GM12878 (cell line): ENCODE measurements around the gene PITPNC1. TPM values are rescaled to one million over a fixed set of nuclear protein-coding genes. Genes with fewer than 3 reads are reported as not detected.

Experiments
- ATF7 ChIP-seq: fragments of 450-650 bp; IDR thresholded peaks from 2 replicates; pipeline ENCODE4 v1.6.1; 2016; ENCODE audit warnings: low read depth, mild to moderate bottlenecking
- BACH1 ChIP-seq: fragments of 450-650 bp; IDR thresholded peaks from 2 replicates; pipeline ENCODE4 v1.6.1; 2017; ENCODE audit warnings: mild to moderate bottlenecking, borderline replicate concordance
- BHLHE40 ChIP-seq, 2 experiments: fragments of 450-650 bp in 1 of 2; IDR thresholded peaks; 2 replicates each; pipeline ENCODE4 v1.6.1; 2011 to 2017; ENCODE audit warnings: low read depth in 2 of 2, borderline replicate concordance in 1 of 2, improper control_type of control experiment in 1 of 2, low read length in 1 of 2, mild to moderate bottlenecking in 1 of 2
- BMI1 ChIP-seq: fragments of 450-650 bp; IDR thresholded peaks from 2 replicates; pipeline ENCODE4 v1.6.1; 2016; ENCODE audit warnings: mild to moderate bottlenecking, moderate library complexity, borderline replicate concordance
- BRCA1 ChIP-seq: IDR thresholded peaks from 2 replicates; pipeline ENCODE4 v1.6.1; 2011; ENCODE audit warnings: low read depth, low read length, improper control_type of control experiment
- CBFB ChIP-seq: IDR thresholded peaks from 2 replicates; pipeline ENCODE4 v1.6.1; 2016; ENCODE audit warnings: antibody characterized with exemption, low read depth
- CREB1 ChIP-seq: IDR thresholded peaks from 2 replicates; pipeline ENCODE4 v1.6.1; 2012; ENCODE audit warnings: low read depth, mild to moderate bottlenecking, inconsistent platforms
- CREM ChIP-seq: IDR thresholded peaks from 2 replicates; pipeline ENCODE4 v1.6.1; 2014; ENCODE audit warnings: antibody characterized with exemption, low read depth
- EP300 ChIP-seq, 2 experiments: fragments of 150-350 bp in 1 of 2; IDR thresholded peaks; 2 replicates each; pipeline ENCODE4 v1.6.1; 2011 to 2012; ENCODE audit warnings: low read depth in 2 of 2, low read length in 2 of 2, borderline replicate concordance in 1 of 2, improper control_type of control experiment in 1 of 2, inconsistent platforms in 1 of 2; ENCODE audit not compliant: control insufficient read depth in 1 of 2
- FOS ChIP-seq: IDR thresholded peaks from 3 replicates; pipeline ENCODE4 v1.6.1; 2011; ENCODE audit warnings: borderline replicate concordance; ENCODE audit not compliant: insufficient read length; ENCODE audit errors: extremely low read depth
- GATAD2B ChIP-seq: fragments of 450-650 bp; conservative IDR thresholded peaks from 2 replicates; pipeline ENCODE4 v1.6.1; 2017; ENCODE audit warnings: low read depth, mild to moderate bottlenecking, moderate library complexity
- IKZF2 ChIP-seq, 2 experiments: fragments of 450-650 bp; IDR thresholded peaks; 2 replicates each; pipeline ENCODE4 v1.6.1; 2017; ENCODE audit warnings: mild to moderate bottlenecking in 2 of 2, moderate library complexity in 2 of 2
- IRF4 ChIP-seq: IDR thresholded peaks from 2 replicates; pipeline ENCODE4 v1.6.1; 2011; ENCODE audit warnings: low read depth, low read length
- MAX ChIP-seq: IDR thresholded peaks from 2 replicates; pipeline ENCODE4 v1.6.1; 2012; ENCODE audit warnings: low read depth, low read length, improper control_type of control experiment
- MEF2B ChIP-seq: fragments of 450-650 bp; IDR thresholded peaks from 2 replicates; pipeline ENCODE4 v1.6.1; 2018; ENCODE audit warnings: mild to moderate bottlenecking, moderate library complexity; ENCODE audit not compliant: partially characterized antibody, poor library complexity, severe bottlenecking
- MLLT1 ChIP-seq: fragments of 450-650 bp; IDR thresholded peaks from 2 replicates; pipeline ENCODE4 v1.6.1; 2016; ENCODE audit warnings: mild to moderate bottlenecking
- MTA2 ChIP-seq: fragments of 450-650 bp; IDR thresholded peaks from 2 replicates; pipeline ENCODE4 v1.6.1; 2016; ENCODE audit warnings: low read depth, mild to moderate bottlenecking, moderate library complexity
- NFIC ChIP-seq: IDR thresholded peaks from 2 replicates; pipeline ENCODE4 v1.6.1; 2012; ENCODE audit warnings: low read depth, mild to moderate bottlenecking, inconsistent platforms, low read length, moderate library complexity
- PAX5 ChIP-seq: IDR thresholded peaks from 2 replicates; pipeline ENCODE4 v1.6.1; 2011; ENCODE audit warnings: low read depth, low read length, borderline replicate concordance
- PML ChIP-seq: IDR thresholded peaks from 2 replicates; pipeline ENCODE4 v1.6.1; 2012; ENCODE audit warnings: low read length, inconsistent platforms
- POLR2A ChIP-seq: IDR thresholded peaks from 2 replicates; pipeline ENCODE4 v1.6.1; 2011; ENCODE audit warnings: low read depth, mild to moderate bottlenecking, low read length
- RB1 ChIP-seq: fragments of 450-650 bp; formaldehyde crosslinking; IDR thresholded peaks from 2 replicates; pipeline ENCODE4 v1.6.1; 2017; ENCODE audit warnings: mild to moderate bottlenecking, borderline replicate concordance
- RFX5 ChIP-seq: IDR thresholded peaks from 2 replicates; pipeline ENCODE4 v1.6.1; 2011; ENCODE audit warnings: low read depth, low read length, improper control_type of control experiment
- SMARCA5 ChIP-seq: fragments of 450-650 bp; IDR thresholded peaks from 2 replicates; pipeline ENCODE4 v1.6.1; 2017; ENCODE audit warnings: mild to moderate bottlenecking
- SP1 ChIP-seq: IDR thresholded peaks from one replicate; pipeline ENCODE4 v1.6.1; 2011; ENCODE audit warnings: low read depth, low read length
- TBL1XR1 ChIP-seq: IDR thresholded peaks from 2 replicates; pipeline ENCODE4 v1.6.1; 2012; ENCODE audit warnings: low read depth, low read length, improper control_type of control experiment
- ZBTB11 ChIP-seq: fragments of 450-650 bp; formaldehyde crosslinking; IDR thresholded peaks from 2 replicates; pipeline ENCODE4 v1.5.0; 2022; ENCODE audit warnings: mild to moderate bottlenecking, missing genetic modification characterization
- ZNF207 ChIP-seq: fragments of 450-650 bp; IDR thresholded peaks from 2 replicates; pipeline ENCODE4 v1.6.1; 2014; ENCODE audit warnings: antibody characterized with exemption, mild to moderate bottlenecking, borderline replicate concordance
- polyA plus RNA-seq, 11 experiments: library from polyadenylated mRNA; depleted of rRNA in 4 of 11; unstranded in 6 of 11; stranded (reverse) in 5 of 11; fragments of >200 nt; fragmentation: Nextera tagmentation in 4 of 11; fragmentation: Illumina TruSeq in 1 of 11; extraction: Ambion mirVana in 4 of 11; extraction: Trizol in 1 of 11; gene quantifications; 1 replicate in 1 of 11; 2 replicates in 10 of 11; pipeline versions ENCODE4 v1.2.1 to v1.2.3, GENCODE V29; 2011 to 2016; ENCODE audit warnings: inconsistent platforms in 2 of 11, missing spikeins in 2 of 11, low read depth in 1 of 11
- total RNA-seq, 4 experiments: library from RNA; depleted of rRNA in 3 of 4; stranded (reverse); fragments of >200 nt in 3 of 4; fragmentation: Illumina TruSeq in 1 of 4; extraction: Trizol in 1 of 4; gene quantifications; 2 replicates each; pipeline versions ENCODE4 v1.2.1 to v1.2.3, GENCODE V29; 2013 to 2021

Gene PITPNC1
- total and polyA plus RNA-seq, 10 of the 15 experiments (the other 5 are each of a cell fraction or from before 2014, with no cell fraction given) = 12.2 to 62.4 (median 47.3) TPM

GRCh38 chr17:67574658-67575293, 197.7 kb downstream of the PITPNC1 start (continued):
- TF ChIP-seq GATAD2B (0 out of 2 replicates have a peak, but pooled peaks have one; percentile 66), PAX5 (peak; percentile 98), POLR2A (peak; percentile 77), RFX5 (no peak), ZBTB11 (CRISPR knock-in tag) (no peak), CBFB (0 out of 2 replicates have a peak, but pooled peaks have one; percentile 69), IRF4 (0 out of 2 replicates have a peak, but pooled peaks have one; percentile 60), TBL1XR1 (peak; percentile 34; the same call in 1 of the 2 replicates), BRCA1 (no peak), FOS (no peak), BHLHE40 (IDR thresholded peaks at IDR 0.05; ENCODE audit: borderline replicate concordance in 1 of 2, low read depth in 2 of 2, low read length in 1 of 2) (peak; percentile 54 to 68), EP300 (IDR thresholded peaks at IDR 0.05; ENCODE audit: borderline replicate concordance in 1 of 2, control insufficient read depth in 1 of 2, low read depth in 2 of 2, low read length in 2 of 2) (peak; percentile 69 to 85; a peak in 2 of 4 replicates), MLLT1 (peak; percentile 69; the same call in 1 of the 2 replicates), MEF2B (peak; percentile 97), SP1 (peak; percentile 42), MTA2 (peak; percentile 91), BMI1 (peak; percentile 16; the same call in 1 of the 2 replicates), CREM (peak; percentile 19; the same call in 1 of the 2 replicates), ATF7 (peak; percentile 56; the same call in 1 of the 2 replicates), PML (peak; percentile 77), RB1 (no peak), NFIC (peak; percentile 86), SMARCA5 (peak; percentile 9; the same call in 1 of the 2 replicates), ZNF207 (no peak), IKZF2 (IDR thresholded peaks at IDR 0.05) (peak; percentile 44 to 55), MAX (peak; percentile 19), BACH1 (peak; percentile 27; the same call in 1 of the 2 replicates), CREB1 (peak; percentile 32; the same call in 1 of the 2 replicates)
